GM21423 (cell line): ENCODE measurements around the gene HS6ST3.

ENCODE experiments used
- ATAC-seq: cut with Tn5 transposase; IDR thresholded peaks from one replicate; pipeline ENCODE4 v1.9.1; 2021; ENCODE audit warnings: mild to moderate bottlenecking, moderate library complexity; ENCODE audit not compliant: unreplicated experiment

Gene HS6ST3

DNA sequence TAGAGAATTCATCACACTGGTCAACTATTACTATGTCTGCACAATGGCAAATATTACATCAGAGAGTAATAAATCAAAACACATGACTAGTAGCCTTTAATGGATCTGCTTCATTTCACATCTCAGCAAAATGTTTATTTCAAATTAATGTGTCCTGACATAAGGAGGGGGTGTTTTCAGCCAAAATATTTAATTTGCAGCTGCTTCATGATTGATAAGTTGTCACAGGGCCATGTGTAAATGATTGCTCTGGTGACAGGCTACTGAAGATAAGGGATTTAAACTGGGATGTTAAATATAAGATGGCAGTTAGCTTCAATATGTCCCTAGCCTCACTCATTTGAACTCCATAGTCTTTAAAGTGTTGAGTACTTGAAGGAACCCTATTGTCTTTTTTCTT is 601.1 kb downstream of the HS6ST3 start:
- ATAC-seq: no peak

DNA sequence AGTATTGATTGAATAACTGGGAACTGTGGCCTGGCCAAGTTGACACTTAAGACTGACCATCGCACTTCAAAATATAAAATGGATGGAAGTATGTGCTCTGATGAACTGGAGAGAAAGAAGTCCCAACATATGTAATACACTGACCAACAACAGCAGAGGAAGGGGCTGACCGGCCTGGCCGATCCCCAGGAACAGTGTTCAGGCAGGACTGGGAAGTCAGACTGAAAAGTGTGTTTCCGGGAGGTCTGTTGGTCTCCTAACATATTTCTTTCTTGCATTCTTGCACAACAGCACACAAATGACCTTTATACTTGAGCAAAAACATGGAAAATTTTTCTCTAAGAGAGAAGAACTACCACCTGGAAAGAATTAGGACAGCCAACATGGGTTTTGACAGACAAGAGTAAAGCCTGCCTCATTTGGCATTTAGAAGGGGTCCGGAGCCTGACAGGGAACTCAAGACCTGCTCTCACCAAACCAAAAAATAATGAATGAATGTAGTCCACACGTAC is 606.5 kb downstream of the HS6ST3 start:
- ATAC-seq: no peak

DNA sequence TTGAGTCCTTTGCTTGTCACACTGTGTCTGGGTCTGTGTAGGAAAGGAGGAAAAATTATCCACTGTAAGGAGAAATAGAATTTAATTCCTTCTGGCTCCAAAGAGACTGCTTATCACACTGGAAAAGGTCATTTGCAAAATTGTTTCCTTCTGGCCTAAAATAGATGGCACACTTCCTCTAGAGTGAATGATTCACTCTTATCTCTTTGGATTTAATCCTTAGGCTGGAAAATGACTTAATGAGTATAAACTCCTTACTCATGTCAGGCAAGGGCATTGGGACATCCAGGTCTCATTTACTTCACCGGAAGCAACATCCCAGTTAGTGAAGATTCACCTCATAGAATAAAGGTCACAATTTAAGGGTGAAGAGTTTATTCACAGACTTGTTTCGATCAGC is 610.8 kb downstream of the HS6ST3 start:
- ATAC-seq: no peak

DNA sequence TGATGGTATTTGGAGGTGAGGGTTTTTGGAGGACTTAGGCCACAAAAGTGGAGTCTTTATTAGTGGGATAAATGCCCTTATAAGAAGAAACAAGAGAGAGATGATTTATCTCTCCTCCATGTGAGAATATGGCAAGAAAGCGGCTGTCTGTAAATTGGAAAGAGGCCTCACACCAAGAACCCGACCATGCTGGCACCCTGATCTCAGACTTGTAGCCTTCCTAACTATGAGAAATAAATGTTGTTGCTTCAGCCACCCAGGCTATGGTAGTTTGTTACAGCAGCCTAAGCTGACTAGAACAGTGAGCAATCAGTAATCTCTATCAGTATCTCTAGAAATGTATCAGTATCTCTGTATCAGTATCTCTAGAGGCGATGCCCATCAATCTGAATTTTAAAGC is 617.2 kb downstream of the HS6ST3 start:
- no peak for ATAC-seq

DNA sequence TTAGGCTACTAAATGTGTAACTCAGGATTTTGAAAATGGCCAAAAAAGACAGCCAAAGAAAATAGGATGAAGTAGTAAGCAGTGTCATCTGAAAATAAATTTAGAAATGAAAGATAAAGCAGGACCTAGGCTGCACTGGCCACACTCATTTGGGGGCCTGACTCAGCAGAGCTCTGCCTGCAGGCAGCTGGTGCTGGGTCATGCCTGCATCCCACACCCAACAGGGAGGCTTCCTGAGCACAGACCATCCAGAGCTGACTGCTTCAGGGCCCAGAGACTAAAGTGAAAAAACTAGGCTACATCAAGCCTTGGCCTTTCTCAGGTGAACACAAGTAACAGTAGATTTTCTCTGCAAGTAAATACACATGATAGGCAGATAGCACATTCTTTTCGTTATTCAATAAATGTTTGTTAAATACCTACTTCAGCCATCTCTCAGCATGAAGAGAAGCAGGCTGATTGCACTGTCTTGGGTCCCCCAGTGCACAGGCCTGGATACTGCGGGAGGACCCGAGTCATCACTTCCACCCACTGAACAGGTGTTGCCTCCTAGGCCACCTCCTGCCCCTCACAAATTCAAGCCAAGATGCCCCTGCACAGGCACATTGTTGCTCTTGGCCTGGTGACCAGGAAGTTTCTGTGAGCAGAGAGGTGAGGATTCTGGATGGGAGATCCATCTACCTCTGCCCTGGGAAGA is 620.4 kb downstream of the HS6ST3 start:
- ATAC-seq: no peak

DNA sequence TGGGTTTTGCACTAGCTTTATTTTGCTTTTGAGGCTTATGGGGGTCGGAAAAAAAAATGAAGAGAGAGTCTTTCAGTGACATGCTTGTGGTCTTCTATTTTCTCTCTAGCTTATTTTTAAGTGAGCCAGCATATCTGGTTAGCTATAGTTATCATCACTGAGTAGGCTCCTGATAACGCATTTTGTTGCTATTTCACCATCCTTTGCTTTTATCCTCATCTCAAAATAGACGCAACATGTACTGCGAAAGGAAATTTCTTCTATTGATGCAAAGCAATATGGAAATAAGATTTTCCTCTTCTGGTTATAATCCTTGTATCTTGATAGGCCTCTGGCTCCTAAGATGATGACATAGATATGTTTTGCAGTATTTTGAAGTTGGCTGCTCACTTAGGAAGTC is 630.5 kb downstream of the HS6ST3 start:
- ATAC-seq: no peak

DNA sequence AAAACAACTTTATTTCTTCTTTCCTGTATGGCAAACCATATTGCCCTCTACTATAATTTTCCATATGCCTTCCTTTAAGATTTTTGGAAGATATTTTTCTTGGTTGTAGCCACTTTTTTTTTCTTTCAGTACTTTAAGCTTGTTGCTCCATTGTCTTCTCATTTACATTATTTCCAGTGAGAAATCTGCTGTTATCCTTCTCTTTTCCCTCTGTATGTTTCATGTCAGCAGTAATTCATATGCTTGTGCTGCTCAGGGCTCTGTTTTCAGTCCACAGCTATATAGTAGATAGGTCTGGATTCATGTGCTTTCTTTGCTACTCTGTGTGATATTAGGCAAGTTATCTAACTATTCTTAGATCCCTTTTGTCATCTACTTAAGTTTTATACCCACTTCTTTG is 636.7 kb downstream of the HS6ST3 start:
- no peak for ATAC-seq

DNA sequence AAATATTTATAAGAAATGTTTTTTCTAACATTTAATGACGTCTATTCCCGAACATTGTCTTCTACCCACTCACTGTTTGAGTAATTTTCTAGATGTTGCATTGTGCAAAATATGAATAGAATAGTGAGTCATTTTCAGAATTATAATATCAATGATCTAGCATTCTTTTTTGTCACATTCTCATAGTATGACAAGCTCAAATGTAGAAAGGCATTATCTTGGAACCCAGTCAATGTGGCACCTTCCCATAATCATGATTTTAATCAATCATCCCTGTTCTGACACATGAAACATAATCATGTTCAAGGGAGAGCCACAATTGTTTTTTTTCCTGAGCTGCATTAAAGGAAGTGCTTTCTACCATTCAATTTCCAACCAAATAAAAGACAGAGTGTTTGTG is 638.6 kb downstream of the HS6ST3 start:
- ATAC-seq: no peak

DNA sequence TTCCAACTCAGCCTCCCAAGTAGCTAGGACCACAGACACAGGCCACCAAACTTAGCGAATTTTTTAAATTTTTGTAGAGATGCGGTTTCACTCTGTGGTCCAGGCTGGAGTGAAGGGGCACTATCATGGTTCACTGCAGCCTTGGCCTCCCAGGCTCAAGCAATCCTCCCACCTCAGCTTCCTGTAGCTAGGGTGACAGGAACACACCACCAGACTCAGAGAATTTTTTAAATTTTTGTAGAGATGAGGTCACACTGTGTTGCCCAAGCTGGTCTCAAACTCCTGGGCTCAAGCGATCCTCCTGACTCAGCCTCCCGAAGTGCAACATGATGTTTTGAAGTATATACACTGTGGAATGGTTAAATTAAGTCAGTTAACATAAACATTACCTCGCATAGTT is 640.8 kb downstream of the HS6ST3 start:
- no peak for ATAC-seq

DNA sequence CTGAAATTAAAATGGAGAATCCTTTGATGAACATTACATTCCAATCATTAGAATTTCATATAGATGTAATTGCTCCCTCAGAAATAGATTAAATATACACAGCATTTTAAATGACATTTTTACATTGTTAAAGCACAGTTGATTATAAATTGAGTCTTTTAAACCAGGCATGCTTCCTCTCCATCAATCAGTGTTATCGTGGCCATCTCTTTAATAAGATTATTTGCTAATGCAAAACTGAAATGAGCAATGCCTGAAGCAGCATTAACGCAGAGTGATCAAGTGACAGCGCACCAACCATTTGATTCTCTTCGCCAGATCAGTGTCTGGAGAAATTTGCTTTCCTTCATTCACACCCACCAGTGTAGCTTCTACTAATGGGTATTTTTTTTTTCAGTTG is 644.6 kb downstream of the HS6ST3 start:
- no peak for ATAC-seq

DNA sequence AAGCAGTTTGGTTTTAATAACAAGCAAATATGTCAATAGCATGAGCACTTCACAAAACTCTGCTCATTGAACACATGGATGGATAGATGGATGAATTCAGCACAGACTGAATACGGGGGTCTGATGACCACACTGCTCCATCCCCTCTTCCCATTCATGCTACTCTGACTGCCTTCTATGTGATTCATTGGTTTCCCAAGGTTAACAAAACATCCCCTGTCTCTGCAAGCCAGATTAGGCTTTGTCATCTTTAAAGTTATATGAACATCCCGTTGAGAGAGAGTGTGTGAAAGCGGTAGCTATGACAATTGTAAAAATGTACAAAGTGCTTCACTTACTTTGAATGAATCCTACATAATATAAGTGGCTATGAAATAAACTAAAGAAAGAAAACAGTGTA is 651.9 kb downstream of the HS6ST3 start:
- no peak for ATAC-seq

DNA sequence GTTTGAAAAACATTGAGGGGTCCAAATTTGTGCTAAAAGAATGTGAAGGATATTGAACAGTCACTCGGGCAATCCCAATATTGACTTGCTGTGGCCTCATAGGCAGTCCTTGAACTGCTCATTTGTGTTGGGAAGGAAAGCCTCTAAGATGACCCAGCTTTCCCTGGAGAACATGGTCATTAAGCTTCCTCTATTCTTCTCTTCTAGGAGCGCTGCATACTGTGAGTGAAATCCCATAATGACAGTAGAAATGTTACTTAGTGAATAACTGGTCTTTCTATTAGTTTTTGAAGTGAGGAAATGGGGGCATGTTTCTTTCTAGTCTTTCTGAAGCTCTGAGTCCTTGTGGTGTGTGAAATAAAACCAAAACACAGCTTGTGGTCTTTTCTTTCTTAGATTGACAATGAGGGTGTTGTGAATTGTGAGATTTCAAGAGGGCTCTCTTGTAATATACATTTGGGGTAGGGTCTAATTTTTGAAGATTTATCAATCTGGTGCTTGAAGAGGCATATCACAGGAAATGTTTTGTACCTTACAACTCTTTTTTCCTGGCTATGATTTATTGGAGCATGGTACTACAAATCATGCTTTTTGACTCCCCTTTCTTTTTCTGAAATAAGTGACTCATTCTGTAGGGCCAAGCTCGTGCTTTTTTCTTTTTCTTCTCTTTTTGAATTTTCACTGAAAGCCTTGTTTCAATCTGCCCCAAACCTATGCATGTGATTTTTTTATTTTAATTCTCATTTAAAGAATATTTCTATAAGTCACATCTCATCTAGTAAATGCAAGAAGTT is 653.6 kb downstream of the HS6ST3 start:
- ATAC-seq: no peak

DNA sequence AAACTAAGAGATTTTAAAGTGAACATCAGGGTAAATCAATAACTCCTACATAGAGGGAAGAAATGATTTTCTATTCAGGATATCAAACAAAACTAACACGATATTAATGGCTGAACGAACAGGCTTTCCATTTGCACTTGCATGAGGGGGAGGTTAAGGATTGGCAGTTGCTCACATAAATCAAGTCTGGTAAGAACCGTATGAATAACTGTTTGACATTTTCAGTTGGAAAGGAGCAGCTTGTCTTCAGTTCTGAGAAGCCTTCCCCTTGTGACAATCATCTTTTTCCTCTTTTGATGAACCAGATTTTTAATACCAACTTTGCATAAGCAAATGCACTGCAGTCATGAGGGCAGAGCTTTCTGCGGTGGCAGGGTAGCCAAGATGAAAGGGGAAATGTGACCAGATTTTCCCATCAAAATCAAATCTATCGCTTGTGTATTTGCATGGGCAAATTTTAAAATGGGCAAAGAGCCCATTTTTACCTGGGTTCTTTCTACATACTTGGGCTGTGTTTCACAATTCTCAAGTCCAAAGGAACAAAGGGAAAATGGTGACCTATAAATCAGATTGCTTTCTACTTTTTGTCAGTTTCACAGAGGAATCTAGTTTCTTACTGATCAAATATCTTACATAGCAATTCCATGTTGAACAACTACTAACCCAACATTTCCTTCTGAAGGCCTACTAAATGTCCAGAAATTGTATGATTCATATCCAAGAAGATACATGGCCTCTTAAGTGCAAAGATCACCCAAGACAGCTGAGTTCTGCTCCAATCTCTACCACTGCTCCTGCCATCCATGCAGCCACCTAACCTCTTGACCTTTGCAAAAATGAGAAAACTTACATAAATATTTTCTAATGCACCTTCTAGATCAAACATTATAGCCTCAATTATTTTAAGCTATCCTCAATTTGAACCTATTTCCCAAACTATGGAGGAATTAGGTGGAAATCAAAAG is 654.7 kb downstream of the HS6ST3 start:
- no peak for ATAC-seq

DNA sequence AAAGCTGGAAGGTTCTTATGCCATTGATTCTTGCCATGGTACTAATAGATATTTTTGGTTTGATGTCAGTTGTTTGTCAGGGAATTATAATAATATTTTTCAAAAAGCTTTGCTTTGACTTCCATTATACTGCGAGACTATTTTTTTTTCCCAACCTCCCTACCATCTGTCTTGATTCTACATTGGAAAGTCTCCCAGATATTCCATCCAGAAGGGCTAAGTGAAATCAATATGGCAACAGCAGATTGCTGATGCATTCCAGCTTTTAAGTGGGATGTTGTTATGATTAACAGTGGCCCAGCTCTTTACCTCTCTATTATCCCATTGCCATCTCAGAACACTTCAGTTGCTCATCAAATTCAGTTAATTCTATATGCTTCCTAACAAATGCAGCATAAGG is 657.0 kb downstream of the HS6ST3 start:
- ATAC-seq: no peak

DNA sequence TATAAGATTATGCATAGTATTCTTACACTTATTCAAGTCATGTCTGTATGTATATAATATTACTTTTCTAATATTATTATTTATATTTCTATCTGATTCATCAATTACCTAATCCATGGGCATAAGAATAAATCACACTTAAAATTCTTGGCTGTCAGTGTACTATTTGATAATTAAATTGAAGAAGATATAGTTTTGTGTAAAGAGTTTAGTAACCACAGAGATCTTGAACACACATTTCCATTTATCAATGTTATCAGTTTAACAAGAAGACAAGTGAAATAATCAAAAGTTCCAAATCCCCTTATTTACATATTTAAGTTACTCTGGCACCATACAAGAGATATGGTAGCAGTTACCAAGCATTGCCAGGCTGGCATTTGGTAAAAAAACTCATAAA is 659.9 kb downstream of the HS6ST3 start:
- ATAC-seq: no peak

DNA sequence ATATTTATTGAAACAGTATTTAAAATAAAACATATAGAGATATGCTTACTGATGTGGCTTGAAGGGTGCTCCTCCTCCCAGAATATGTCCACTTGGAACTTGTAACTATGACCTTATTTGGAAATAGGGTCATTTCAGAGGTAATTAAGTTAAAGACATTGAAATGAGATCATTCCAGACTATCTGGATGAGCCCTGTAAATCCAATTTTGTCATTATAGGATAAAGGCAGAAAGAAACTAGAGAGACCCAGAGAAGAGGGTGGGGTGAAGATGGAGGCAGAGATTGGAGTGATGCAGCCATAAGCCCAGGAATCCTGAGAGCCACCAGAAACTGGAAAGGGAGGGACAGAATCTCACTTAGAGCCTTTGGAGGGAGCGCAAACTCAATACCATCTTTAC is 661.2 kb downstream of the HS6ST3 start:
- no peak for ATAC-seq

DNA sequence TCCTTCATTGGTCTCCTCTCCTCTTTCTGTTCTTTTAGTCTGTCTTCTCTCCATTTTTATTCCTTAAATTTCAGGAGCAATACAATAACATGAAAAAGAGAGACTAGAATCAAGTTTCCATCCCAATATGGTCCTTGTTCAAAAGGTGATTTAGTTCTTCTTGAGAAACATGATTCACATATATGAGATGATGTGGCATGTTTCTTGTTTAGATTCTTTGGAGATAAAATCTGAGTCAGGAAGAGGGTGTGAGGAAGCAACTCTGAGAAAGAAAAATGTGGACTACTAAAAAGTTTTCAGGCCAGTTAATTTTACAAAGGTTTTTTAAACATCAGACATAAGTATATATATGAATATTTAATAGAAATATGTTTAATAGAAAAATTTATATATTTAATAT is 673.0 kb downstream of the HS6ST3 start:
- no peak for ATAC-seq

DNA sequence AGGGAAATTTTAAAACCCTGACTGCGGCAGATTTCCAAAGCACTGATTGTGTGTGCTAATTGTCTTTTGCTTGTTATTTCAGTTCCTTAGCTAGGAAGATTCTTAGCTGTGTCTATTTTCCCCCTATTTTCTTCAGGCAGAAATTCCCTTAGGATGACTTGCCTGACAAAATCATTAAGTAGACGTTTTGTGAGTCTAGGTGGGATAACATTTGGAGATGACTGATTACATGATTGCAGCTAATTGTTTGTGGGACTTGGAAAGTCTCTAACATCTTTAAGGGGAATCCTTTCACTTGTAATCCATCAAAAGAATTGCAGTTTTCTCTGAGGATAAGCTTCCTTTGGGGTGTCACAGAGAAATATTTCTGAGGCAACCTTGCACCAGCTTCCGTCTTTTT is 676.4 kb downstream of the HS6ST3 start:
- no peak for ATAC-seq

DNA sequence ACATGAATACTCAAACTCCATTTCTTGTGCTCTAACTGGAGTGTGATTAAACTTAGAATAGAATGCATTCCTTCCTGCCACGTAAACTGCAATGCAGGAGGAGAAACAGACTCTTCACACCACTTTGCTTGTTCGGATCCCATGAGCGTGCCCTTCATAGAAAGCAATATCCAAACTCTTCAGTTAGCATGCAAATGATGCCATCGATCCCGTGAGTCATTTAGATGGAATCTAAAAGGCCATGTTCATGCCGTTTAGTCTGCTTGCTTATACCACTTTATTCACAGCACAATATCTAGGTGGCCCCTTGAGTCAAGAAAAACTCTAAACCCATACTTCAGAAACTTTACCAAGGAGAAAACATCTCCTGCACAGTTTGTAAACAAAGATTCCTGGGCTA is 678.6 kb downstream of the HS6ST3 start:
- ATAC-seq: no peak

DNA sequence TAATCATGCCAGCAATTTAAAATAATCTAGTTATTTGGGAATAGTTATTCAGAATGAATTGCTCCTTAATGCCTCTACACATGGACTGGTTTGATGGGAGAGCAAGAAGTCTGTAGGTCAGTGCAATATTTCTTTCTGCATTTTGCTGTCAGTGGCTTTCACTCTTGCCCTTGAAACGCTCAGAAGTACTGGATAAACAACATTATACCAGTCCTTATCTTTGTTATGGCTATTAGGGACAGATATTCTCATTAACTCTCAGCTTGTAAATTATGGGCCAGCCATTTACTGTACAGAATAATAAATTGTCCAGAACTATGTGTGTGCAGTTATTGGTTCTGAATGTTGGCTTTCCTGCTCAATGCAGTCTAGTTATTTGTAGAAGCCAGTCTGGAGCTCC is 680.0 kb downstream of the HS6ST3 start:
- no peak for ATAC-seq
